GM19328 (cell line): ENCODE results near the gene ROCK1.
A peak's percentile ranks its signal among the peaks of the same experiment; 100 is the strongest.

Experiments used
- ATAC-seq: cut with Tn5 transposase; IDR thresholded peaks from one replicate; pipeline ENCODE4 v1.9.1; 2021; ENCODE audit warnings: mild to moderate bottlenecking, moderate library complexity; ENCODE audit not compliant: unreplicated experiment

ROCK1 gene

DNA sequence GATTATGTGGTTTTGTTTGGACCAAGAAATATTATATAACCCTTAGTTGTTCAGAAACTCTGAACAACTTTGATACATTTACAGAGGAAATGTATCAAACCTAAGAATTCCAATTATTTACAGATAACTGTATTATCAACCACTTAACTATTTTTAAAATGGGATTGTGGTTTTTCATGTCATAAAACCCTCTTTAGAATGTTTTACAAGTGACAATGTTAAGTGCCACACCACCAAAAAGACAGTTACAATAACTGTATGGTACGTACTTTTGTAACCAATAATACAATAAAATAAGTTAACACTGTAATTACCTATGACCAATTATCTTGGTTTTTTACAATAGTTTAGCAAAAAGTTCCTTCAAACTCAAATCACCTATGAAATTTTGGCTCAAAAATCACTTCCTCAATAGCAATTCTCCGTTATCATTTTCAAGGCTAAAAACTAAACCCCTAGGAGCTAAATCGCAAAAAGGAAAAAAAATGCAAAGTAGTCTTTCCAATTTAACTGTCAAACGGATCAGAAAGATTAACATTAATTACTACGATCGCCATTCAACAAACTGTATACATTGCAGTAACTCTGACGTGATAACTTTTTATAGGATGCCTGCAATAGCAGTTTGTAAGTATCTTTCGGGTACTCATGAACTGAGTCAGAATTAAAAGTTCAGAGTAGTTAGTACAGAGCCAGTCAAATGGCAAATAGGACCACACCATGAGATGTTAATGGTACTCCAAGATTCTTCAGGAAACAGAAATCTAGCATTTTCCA, 1.5 kb downstream of the ROCK1 start:
- ATAC-seq, result no peak

DNA sequence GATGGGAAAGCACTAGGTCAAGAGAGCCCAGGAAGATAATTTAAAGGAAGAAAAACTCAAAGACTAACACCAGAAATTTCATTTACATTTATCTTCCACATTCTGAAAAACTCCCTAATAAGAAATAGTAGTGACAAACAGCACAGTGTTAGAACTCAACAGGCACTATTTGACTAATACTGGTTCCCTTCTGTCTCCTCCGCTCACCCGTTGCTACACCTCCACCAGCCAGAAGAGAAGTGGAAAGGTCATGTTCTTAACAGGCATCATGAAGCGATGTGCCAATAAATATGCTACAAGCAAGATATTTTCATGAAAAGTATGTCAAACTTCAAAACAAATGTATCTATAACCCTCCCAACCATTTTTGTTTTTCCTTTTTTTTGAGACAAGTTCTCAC, 5.7 kb downstream of the ROCK1 start:
- ATAC-seq, result no peak

DNA sequence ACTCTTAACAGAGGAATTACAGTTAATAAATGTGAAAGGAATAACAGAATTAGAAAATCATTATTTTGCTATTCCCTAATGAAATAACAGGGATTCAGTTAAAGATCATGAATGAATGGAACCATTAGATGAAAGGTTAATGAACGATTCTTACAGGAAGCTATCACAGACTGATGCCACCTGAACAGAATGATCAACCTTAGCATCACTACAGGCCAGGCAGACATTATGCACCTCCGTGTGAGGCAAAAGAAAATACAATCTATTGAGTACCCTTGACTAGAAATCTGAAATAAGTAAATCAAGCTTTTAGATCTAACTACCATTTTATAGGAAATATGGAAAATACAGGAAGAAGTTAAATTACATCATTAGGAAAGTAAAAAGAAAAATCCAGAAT, 10.4 kb downstream of the ROCK1 start:
- no peak for ATAC-seq

DNA sequence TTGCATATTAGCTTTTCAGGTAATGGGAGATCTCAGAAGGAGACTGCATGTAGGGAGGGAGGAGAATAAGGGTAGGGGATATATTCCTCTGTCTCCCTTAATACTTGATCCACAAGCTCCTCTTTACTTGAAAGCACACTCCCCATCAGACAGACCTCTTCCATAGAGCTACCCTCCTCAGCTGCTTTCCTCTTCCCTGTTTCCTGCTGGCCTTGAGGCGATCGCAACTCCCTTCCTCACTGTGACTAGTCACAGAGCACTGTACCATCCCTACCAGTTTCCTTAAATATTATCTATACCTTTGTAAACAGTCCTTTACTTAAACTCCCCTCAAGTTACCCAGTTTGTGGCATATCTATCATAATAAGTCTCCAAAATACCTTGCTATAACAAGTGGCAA, 10.9 kb downstream of the ROCK1 start:
- ATAC-seq, result no peak

DNA sequence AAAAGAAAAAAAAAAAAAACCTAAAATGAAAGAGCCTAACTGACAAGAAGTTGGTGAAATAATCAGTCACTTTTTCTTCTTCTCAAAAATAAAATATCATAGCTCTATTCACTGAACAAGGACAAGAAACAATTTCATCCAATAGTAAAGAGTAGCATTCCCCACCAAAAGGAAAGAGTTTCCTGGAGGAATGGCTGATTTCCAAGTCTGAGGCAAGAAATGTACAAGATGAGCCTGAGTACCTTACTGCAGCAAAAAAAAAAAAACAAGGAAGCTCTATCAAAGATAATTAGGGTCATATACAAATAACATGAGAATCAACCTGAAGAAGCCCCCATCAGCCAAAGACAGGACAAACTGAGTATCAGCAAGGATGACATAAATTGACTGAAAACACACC, 11.5 kb downstream of the ROCK1 start:
- no peak for ATAC-seq

DNA sequence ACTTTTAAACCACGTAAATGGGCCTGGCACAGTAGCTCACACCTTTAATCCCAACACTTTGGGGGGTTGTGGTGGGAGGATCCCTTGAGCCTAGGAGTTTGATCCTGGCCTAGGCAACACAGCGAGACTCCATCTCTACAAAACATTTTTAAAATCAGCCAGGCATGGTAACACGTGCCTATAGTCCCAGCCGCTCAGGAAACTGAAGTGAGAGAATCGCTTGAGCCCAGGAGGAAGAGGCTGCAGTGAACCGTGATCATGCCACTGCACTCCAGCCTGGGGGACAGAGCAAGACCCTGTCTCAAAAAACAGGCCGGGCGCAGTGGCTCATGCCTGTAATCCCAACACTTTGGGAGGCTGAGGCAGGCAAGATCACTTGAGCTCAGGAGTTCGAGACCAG, 12.2 kb downstream of the ROCK1 start:
- ATAC-seq, result peak; percentile 76

DNA sequence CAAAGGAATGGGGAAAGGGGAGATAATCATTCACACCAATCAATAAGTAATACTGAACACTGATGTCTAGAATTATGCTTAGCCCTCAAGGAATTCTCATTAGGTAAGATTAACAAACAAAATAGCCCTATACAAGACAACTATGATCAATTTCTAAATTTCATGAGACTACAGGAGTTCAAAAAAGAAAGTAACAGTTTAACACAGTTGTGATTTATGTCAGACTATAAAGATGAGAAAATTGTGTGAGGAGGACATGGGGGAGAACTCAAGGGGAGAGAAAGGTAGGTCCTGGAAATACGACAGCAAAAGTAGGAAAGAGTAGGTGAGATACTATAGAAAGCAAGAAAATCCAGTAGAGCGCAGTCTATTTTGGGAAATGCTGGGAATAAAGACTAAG, 14.9 kb downstream of the ROCK1 start:
- ATAC-seq, result no peak

DNA sequence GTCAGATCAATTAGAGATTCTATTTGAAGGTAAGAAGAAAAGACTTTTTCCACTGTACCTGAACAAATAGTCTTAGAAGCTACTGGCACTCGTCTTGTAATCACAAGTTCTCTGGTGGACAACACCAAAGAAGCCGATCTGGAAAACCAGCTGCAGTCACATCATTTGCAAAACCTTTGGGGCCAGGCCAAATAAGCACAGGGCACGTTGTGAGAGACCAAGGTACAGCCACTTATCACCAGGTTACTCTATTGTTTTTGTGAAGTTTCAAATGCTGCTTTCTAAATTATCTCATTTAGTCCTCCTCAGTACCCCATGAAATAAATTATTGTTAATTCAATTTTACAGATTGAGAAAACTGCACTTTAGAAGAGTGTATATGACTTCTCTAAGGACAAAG, 18.5 kb downstream of the ROCK1 start:
- ATAC-seq, result no peak

DNA sequence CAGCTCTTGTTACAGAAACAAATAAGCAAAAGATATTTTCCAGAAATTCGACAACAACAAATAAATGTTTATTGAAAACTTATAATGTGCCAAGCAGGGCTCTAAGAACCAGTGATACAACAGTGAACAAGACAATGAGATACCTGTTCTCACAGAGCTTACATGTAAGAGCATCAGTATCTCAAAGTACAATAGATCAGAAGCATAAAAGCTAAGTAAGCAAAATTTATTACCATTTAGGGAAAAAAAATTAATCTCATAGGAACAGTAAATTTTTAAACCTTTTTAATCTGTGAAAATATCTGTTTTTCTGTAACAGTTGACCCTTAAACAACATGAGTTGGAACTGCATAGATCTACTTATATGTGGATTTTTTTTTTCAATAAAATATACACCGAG, 20.9 kb downstream of the ROCK1 start:
- ATAC-seq, result no peak

DNA sequence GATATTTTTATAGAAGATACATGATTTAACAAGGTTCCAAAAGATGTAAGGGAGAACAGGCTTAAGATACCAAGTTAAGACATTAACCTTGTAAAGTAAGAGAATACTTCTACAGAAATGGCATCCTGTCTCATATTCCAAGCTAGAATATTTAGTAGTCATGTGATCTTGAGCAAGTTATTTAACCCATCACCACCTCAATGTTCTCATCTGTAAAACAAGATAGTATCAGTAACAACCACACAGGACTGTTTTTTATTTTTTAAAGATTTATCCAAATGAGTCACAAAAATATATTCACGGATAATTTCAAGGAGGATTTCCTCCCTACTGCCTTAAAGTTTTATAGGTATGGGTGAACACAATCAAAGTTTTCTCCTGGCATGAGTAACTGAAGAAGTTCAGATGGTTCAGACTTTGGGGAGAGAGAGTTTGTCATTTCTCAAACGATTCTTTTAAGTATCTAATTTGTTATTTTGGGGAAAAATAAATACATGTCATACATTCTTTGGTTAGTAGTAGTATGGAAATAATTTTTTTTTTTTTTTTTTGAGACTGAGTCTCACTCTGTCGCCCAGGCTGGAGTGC, 25.9 kb downstream of the ROCK1 start:
- ATAC-seq, result no peak

DNA sequence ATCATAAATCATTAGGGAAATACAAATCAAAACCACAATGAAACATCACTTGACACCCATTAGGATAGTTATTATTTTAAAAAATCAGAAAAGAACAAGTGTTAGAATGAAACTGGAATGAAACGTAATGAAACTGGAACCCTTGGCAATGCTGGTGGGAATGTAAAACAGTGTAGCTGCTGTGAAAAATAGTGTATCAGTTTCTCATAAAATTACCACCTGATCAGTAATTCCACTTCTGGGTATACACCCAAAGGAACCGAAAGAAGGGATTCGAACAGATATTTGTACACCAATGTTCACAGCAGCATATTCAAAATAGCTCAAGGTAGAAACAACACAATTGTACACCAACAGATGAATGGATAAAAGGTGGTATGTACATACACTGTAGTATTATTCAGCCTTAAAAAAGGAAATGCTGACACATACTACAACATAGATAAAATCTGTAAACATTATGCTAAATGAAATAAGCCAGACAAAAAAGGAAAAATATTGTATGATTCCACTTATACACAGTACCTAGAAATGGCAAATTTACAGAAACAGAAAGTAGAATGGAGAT, 27.0 kb downstream of the ROCK1 start:
- no peak for ATAC-seq

DNA sequence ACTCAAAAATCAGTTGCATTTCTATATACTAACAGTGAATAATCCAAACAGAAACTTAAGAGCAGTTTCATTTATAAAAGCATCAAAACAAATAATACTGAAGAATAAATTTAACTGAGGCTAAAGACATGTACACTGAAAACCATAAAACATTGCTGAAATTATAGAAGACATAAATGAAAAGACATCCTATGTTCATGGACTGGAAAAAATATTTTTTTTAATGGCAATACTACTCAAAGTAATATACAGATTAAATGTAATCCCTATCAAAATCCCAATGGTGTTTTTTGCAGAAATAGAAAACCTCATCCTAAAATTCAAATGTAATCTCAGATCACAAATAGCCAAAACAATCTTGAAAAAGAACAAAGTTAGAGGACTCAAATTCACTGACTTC, 28.6 kb downstream of the ROCK1 start:
- ATAC-seq, result no peak

DNA sequence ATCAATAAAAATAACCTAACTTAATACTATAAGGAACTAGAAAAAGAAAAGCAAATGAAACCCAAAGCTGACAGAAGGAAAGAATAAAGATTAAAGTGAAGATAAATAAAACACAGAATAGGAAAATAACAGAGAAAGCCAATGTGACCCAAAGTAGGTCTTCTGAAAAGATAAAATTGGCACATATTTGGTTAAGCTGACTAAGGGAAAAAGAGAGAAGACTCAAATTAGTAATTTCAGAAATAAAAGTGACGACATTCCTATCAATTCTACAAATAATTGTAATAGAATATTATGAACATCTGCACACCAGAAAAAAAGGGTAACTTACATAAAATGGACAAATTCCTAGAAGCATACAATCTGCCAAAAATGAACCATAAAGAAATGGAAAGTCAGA, 30.2 kb downstream of the ROCK1 start:
- no peak for ATAC-seq

DNA sequence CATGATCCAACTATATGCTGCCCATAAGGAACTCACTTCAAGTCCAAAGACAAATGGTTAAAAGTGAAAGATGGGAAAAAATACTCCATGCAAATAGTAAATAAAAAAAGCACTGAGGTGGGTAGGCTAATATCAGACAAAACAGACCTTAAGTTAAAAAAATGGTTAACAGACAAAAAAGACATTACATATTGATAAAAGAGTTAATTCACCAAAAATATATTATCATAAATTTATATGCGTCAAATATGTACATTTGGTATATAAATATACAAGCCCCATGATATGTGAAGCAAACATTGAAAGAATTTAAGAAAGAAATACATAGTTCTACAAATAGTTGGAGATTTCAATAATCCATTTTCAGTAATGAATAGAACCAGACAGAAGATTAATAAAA, 31.0 kb downstream of the ROCK1 start:
- no peak for ATAC-seq

DNA sequence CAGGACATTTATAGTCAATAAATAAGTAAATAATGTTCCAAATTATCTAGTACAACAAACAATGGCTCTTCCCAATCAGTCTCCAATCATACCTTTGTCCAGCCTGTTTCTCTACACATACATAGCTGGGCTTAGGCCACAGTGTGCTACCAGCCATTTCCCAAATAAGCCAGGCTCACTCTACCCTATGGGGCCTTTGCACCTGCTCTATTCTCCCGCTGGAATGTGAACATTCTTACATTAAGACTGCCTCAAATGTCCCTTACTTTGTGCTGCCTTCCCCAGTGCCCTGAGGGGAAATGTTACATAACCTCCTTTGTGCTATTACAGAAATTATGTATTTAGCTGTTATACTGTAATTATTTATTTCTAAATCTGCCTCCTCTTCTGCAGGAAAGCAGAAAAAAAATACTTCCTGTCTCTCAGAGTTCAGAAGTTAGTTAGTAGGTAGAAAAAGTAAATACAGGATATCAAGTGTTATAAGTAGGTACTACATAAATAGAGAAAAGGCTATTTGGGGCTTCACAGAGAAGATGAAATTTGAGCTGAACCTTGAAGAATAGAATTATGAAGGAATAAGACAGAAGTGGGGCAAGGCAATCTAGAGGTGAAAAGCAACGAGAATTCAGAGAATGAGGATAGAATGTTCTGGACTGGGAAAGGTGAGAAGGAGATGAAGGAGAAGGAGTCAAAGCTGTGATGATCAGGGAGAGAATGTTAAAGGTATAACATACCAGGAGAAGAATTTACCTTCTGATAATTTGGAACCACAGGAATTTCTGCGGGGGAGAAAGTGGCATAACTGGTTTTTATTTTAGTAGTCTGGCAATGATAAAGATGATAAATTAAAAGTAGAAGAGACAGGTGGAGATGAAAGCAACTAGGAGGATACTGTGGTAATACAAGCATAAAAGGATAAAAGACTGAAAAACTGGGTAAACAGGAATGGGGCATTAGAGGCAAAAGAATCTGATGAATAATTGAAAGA, 37.0 kb downstream of the ROCK1 start:
- ATAC-seq, result no peak

DNA sequence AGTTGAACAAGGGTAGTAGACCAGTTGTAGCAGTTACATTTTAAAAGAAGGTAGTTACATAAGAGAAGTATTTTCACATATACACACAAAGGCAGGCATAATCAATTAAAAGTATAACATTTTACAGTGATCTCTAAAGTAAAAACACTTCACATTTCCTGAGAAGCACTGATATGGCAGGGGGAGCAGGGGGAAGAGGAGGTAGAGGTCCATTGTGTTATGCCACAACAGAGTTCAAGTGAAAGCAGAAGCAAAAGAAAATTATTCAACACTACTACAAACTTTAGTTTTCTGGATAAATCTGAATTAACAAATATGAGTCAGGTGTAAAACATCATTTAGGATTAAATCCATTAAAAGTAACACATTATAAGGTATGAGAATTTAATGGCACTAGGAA, 38.4 kb downstream of the ROCK1 start:
- ATAC-seq, result no peak

DNA sequence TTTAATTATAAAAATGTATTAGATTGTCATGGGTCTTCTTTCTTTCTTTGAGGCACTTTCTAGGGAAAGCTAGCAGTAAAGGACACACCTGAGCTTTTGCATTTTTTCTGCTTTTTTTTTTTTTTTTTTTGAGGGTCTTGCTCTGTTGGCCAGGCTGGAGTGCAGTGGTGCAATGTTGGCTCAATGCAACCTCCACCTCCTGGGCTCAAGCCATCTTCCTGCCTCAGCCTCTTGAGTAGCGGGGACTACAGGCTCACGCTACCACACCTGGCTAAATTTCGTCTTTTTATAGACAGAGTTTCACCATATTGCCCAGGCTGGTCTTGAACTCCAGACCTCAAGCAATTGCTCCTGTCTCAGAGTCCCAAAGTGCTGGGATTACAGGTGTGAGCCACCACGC, 40.5 kb downstream of the ROCK1 start:
- ATAC-seq, result no peak

DNA sequence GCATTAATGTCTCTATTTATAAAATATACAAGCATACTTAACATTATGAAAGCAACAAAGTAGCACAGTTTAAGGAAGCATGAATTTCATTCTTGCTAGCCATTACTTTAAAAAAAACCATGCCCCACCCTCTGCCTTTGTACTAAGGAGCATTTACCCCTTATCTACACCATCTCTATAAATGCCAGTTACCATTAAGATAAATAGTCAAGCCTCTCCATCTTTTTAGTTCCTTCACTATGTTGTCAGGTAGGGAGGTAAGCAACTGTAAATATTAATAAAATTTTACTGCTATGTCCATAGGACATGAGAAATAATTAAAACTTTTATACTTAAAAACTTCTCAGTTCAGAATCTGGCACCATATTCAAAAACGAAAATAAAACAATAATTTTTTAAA, 42.1 kb downstream of the ROCK1 start:
- no peak for ATAC-seq

DNA sequence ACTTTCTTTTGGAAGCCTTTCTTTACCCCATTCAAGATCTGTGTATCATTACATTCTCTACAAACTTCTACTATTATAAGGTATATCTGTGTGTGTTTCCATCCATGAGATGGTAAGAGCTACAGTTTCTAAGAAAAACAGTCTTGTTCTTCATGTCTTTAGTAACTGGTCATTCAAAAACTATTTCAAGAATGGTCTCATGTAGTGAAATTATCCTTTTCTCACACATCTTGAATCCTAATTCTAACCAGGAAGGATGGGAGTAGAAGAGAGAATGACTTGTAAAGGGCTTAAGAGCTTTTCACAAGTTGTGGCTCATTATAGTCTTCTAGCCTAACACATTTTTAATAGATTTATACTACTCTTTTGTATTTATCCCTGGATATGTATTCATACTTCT, 47.3 kb downstream of the ROCK1 start:
- ATAC-seq, result no peak

DNA sequence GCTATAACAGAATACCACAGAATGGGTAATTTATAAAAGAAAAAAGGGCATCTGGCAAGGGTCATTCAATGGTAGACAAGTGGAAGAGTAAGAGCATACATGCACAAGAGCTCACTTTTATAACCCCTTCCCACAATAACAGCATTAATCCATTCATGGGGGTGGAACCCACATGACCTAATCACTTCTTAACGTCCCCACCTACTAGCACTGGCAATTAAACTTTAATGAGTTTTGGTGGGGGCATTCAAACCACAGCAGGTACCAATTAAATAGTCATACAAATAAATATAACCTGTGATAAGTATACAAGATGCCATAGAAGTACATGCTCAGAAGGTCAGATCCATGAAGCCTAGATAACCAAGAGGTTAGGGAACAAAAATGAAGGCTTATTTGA, 48.6 kb downstream of the ROCK1 start:
- no peak for ATAC-seq

DNA sequence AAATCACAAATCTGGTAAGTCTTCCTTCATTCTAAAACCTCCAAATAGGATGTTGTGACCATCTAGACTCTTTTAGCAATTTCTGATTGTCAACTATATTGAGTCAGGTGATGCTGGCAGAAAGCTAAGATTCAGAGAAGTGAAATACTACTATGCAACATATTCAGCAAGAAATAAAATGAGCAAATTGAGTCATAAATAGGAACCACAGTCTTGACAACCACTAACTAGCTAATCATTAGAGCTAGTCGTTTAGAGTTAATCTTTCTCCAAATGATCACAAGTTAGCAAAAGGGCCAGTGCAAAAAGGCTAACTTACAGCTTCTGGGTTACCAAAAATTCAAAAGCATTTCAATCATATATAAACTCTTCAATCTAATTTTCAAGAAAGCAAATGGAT, 54.5 kb downstream of the ROCK1 start:
- no peak for ATAC-seq
